ENCODE results near the gene RIC1.
A peak's percentile ranks its signal among the peaks of the same experiment; 100 is the strongest.
"Not testable (repeated sequence)": the region's sequence is repeated elsewhere in the genome, so short reads cannot be mapped to it uniquely, and the experiment has no call there.

The RIC1 gene

DNA sequence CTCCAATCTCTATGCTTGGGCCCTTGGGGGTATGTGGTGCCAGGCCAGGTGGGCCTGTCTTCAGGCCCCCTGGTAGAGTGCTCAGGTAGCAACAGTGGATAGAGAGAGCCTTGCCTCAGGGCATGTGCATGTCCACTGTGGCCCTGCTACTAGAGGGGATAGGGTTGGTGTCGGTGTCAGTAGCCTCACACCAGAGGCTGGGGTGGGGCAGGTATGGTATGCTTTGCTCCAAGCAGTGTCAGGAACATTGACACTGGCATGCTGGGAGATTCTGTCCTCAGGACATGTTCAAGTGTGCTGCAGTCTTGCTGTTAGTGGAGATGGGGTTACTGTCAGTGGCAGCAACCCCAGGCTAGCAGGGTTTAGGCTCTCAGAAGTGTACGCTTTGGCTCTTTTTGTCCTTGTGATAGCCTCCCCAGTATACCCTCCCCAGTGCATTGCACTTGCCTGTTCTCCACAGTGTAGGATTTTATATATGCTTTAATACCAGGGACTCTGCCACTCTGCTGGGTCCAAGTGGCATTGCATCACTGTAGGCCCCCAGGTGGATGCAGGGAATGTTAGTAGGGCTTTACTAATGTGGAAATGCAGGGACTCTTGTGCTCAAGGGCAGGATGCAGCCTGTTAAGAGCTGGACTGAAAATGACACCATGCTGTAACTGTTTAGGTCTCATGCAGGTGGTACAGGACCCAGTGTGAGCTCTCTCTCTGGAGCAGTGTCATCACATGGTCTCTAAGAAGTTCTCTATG lies 21.6 kb downstream of the RIC1 start:
- no peak for DNase-seq (ENCODE audit: low spot score in 2 of 2)
- in situ Hi-C loops (cut with MboI; ENCODE audit: low sequenced_read_pairs): no loop called here
- H3K36me3 ChIP-seq (replicated peaks): no peaks in the 10 kb centered on the region
- peaks cover 17% of the 10 kb centered on the region for H3K9me3 ChIP-seq
- H3K4me3 ChIP-seq: no peak overlapping the region
- H3K4me1 ChIP-seq: no peaks in the 10 kb centered on the region
- H3K27me3 ChIP-seq (ENCODE audit: low read depth): no peaks in the 10 kb centered on the region

DNA sequence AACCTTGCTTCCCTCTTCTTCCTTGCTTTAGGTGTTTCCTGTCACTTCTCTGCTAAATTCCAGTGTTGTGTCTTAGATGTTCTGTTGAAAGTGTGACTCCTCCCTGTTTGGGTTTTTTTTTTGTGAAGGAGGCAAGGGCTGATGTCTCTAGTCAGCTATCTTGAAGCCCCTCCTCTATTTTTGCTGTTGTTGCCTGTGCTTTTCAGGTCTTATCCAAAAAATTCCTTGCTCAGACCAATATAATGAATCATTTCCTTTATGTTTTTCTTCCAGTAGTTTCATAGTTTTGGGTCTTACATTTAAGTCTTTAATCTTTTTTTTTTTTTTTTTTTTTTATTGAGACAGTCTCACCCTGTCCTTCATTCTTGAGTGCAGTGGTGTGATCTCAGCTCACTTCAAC lies 22.3 kb downstream of the RIC1 start:
- H3K4me1 ChIP-seq: no peaks in the 10 kb centered on the region
- H3K9me3 ChIP-seq: peaks cover 17% of the 10 kb centered on the region
- in situ Hi-C loops (cut with MboI; ENCODE audit: low sequenced_read_pairs): no loop called here
- H3K27me3 ChIP-seq (ENCODE audit: low read depth): no peaks in the 10 kb centered on the region
- no peaks in the 10 kb centered on the region; the same call in 1 of the 2 replicates for H3K36me3 ChIP-seq (replicated peaks)
- DNase-seq (ENCODE audit: low spot score in 2 of 2): no peak
- no peak overlapping the region for H3K4me3 ChIP-seq

DNA sequence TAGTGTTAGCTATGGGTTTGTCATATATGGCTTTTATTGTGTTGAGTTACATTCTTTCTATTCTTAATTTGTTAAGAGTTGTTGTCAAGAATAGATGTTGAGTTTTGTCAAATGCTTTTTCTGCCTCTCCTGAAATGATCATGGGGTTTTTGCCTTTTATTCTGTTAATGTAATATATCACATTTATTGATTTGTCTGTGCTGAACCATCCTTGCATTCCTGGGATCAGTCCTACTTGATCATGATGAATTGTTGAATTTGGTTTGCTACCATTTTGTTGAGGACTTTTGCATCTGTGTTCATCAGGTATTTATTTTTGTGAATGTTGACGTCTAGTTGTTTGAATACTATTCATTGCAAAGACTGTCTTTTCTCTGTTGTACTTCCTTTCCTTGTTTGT lies 23.9 kb downstream of the RIC1 start:
- no peak overlapping the region for H3K4me3 ChIP-seq
- DNase-seq (ENCODE audit: low spot score in 2 of 2): no peak
- H3K27me3 ChIP-seq (ENCODE audit: low read depth): no peaks in the 10 kb centered on the region
- H3K4me1 ChIP-seq: no peaks in the 10 kb centered on the region
- no peaks in the 10 kb centered on the region; the same call in 1 of the 2 replicates for H3K36me3 ChIP-seq (replicated peaks)
- H3K9me3 ChIP-seq: peaks cover 17% of the 10 kb centered on the region
- in situ Hi-C loops (cut with MboI; ENCODE audit: low sequenced_read_pairs): no loop called here

- in situ Hi-C loops (cut with MboI; ENCODE audit: low sequenced_read_pairs); H3K27me3 ChIP-seq (ENCODE audit: low read depth); DNase-seq (ENCODE audit: low spot score in 2 of 2); H3K9me3 ChIP-seq; H3K4me3 ChIP-seq: not testable (repeated sequence)
- Histone ChIP-seq H3K36me3 (replicated peaks) (peaks cover 11% of the 10 kb centered on the region), H3K4me1 (peaks cover 10% of the 10 kb centered on the region)
Measured at GRCh38 chr9:5662804-5663203, 33.9 kb downstream of the RIC1 start.

- H3K4me1 ChIP-seq: peaks cover 10% of the 10 kb centered on the region
- peak in 1 of 2 experiments; percentile 76 for DNase-seq (ENCODE audit: low spot score in 2 of 2)
- H3K9me3 ChIP-seq: 0 out of 2 replicates have a peak, but pooled peaks cover 2% of the 10 kb centered on the region
- in situ Hi-C loops (cut with MboI; ENCODE audit: low sequenced_read_pairs): no loop called here
- no peak overlapping the region for H3K4me3 ChIP-seq
- H3K27me3 ChIP-seq (ENCODE audit: low read depth): no peaks in the 10 kb centered on the region
- H3K36me3 ChIP-seq (replicated peaks): peaks cover 2% of the 10 kb centered on the region; the same call in 1 of the 2 replicates
Measured at GRCh38 chr9:5665059-5665458, 36.2 kb downstream of the RIC1 start.

DNA sequence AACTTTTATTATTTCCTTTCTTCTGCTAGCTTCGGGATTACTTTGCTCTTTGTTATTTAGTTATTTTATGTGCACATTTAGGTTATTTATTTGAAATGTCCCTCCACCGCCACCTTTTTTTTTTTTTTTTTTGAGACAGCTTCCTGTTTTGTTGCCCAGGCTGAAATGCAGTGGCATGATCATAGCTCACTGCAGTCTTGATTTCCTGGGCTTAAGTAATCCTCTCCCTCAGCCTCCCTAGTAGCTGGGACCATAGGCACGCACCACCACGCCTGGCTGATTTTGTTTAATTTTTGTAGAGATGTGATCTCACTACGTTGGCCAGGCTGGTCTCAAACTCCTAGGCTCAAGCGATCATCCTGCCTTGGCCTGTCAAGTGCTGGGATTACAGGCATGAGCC lies 38.5 kb downstream of the RIC1 start:
- no peak for DNase-seq (ENCODE audit: low spot score in 2 of 2)
- Histone ChIP-seq H3K27me3 (ENCODE audit: low read depth) (no peaks in the 10 kb centered on the region), H3K4me3 (no peak overlapping the region), H3K36me3 (replicated peaks) (no peaks in the 10 kb centered on the region), H3K9me3 (0 out of 2 replicates have a peak, but pooled peaks cover 2% of the 10 kb centered on the region), H3K4me1 (peaks cover 10% of the 10 kb centered on the region)
- in situ Hi-C loops (cut with MboI; ENCODE audit: low sequenced_read_pairs): no loop called here

- Histone ChIP-seq H3K27me3 (ENCODE audit: low read depth) (no peaks in the 10 kb centered on the region), H3K4me1 (peaks cover 3% of the 10 kb centered on the region), H3K36me3 (replicated peaks) (no peaks in the 10 kb centered on the region), H3K9me3 (0 out of 2 replicates have a peak, but pooled peaks cover 2% of the 10 kb centered on the region), H3K4me3 (no peak overlapping the region)
- DNase-seq (ENCODE audit: low spot score in 2 of 2): no peak
- in situ Hi-C loops (cut with MboI; ENCODE audit: low sequenced_read_pairs): no loop called here
Measured at GRCh38 chr9:5670079-5670478, 41.2 kb downstream of the RIC1 start.

DNA sequence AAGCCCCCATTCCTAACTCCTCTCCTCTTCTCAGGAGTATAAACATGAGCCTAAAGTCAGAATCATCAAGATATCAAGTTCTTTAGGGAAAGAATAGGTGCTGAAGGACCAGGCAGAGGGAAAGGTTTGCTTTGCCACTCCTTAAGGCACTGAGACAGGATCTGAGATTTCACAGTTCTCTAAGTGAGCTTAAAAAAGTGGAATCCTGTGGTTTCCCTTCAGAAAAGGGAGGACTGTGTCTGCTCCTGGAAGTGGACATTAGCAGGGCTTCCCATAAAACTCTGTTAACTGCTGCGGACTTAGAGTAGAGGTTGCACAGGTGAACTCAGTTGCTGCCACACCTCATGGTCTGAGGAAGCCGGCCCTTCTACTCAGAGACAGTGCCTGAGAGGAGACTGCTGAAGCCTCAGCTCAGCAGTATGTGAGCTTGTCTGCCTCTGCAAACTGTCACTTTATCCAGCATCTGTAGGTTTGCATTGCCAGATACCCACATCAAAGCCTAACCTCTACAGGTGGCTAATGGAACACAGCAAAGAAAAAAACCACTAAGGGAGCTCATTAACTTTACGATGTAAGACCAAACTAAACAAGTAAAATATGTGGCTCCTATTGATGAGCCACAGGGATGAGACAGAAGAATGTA lies 42.9 kb downstream of the RIC1 start:
- H3K9me3 ChIP-seq: 0 out of 2 replicates have a peak, but pooled peaks cover 2% of the 10 kb centered on the region
- no peak for DNase-seq (ENCODE audit: low spot score in 2 of 2)
- peaks cover 2% of the 10 kb centered on the region; the same call in 1 of the 2 replicates for H3K36me3 ChIP-seq (replicated peaks)
- H3K27me3 ChIP-seq (ENCODE audit: low read depth): no peaks in the 10 kb centered on the region
- H3K4me3 ChIP-seq: no peak overlapping the region
- H3K4me1 ChIP-seq: no peaks in the 10 kb centered on the region
- in situ Hi-C loops (cut with MboI; ENCODE audit: low sequenced_read_pairs): no loop called here

DNA sequence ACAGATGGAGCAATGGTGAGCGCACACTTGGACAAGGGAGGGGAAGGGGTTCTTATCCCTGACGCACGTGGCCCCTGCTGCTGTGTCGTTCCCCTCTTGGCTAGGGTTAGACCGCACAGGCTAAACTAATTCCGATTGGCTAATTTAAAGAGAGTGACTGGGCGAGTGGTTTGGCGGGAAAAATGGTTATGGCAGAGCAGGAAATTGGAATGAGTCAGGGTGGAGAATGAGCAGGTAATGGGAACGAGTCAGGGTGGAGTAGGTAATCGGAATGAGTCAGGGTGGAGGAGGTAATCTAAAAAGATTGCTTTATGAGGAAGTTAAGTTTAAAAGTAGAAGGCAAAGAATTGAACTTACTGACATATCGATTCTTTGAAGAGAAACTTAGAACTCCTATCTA lies 46.1 kb downstream of the RIC1 start:
- H3K36me3 ChIP-seq (replicated peaks); H3K27me3 ChIP-seq (ENCODE audit: low read depth); H3K4me3 ChIP-seq; DNase-seq (ENCODE audit: low spot score in 2 of 2); in situ Hi-C loops (cut with MboI; ENCODE audit: low sequenced_read_pairs); H3K9me3 ChIP-seq; H3K4me1 ChIP-seq: not testable (repeated sequence)

DNA sequence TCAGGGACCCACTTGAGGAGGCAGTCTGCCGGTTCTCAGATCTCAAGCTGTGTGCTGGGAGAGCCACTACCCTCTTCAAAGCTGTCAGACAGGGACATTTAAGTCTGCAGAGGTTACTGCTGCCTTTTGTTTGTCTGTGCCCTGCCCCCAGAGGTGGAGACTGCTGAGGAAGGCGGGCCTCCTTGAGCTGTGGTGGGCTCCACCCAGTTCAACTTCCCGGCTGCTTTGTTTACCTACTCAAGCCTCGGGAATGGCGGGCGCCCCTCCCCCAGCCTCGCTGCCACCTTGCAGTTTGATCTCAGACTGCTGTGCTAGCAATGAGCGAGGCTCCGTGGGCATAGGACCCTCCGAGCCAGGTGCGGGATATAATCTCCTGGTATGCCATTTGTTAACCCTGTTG lies 54.7 kb downstream of the RIC1 start:
- H3K36me3 ChIP-seq (replicated peaks); in situ Hi-C loops (cut with MboI; ENCODE audit: low sequenced_read_pairs); H3K9me3 ChIP-seq; DNase-seq (ENCODE audit: low spot score in 2 of 2); H3K27me3 ChIP-seq (ENCODE audit: low read depth); H3K4me1 ChIP-seq; H3K4me3 ChIP-seq: not testable (repeated sequence)

- no peak for DNase-seq (ENCODE audit: low spot score in 2 of 2)
- Histone ChIP-seq H3K4me3 (no peak overlapping the region), H3K9me3 (no peaks in the 10 kb centered on the region; the same call in 1 of the 2 replicates), H3K4me1 (no peaks in the 10 kb centered on the region), H3K36me3 (replicated peaks) (no peaks in the 10 kb centered on the region), H3K27me3 (ENCODE audit: low read depth) (no peaks in the 10 kb centered on the region)
- in situ Hi-C loops (cut with MboI; ENCODE audit: low sequenced_read_pairs): no loop called here
Measured at GRCh38 chr9:5684101-5684500, 55.2 kb downstream of the RIC1 start.

GRCh38 chr9:5688109-5688508 lies 59.2 kb downstream of the RIC1 start:
- in situ Hi-C loops (cut with MboI; ENCODE audit: low sequenced_read_pairs): no loop called here
- Histone ChIP-seq H3K36me3 (replicated peaks) (no peaks in the 10 kb centered on the region), H3K27me3 (ENCODE audit: low read depth) (no peaks in the 10 kb centered on the region), H3K9me3 (no peaks in the 10 kb centered on the region), H3K4me1 (no peaks in the 10 kb centered on the region; the same call in 1 of the 2 replicates), H3K4me3 (no peak overlapping the region)
- no peak for DNase-seq (ENCODE audit: low spot score in 2 of 2)

DNA sequence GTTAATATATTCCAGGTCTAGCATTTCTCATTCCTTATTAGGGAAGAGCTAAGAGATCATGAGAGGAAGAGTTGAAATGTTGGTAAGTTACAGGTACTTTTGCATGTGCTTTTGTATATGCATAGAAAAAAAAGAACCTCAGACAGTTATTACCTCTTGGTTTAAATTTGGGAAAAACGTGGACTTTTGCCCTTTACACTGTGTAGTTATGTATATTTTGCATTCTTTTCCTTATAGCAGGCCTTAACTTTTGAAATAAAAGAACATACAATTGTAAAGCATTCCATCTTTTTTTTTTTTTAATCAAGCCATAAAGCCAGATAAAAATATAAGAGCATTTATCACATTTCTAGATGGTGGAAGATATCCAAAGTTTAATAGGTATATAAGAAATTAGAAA lies 61.4 kb downstream of the RIC1 start:
- H3K9me3 ChIP-seq: no peaks in the 10 kb centered on the region
- no peaks in the 10 kb centered on the region; the same call in 1 of the 2 replicates for H3K4me1 ChIP-seq
- no peak for DNase-seq (ENCODE audit: low spot score in 2 of 2)
- H3K4me3 ChIP-seq: no peak overlapping the region
- no peaks in the 10 kb centered on the region for H3K27me3 ChIP-seq (ENCODE audit: low read depth)
- in situ Hi-C loops (cut with MboI; ENCODE audit: low sequenced_read_pairs): no loop called here
- no peaks in the 10 kb centered on the region for H3K36me3 ChIP-seq (replicated peaks)

DNA sequence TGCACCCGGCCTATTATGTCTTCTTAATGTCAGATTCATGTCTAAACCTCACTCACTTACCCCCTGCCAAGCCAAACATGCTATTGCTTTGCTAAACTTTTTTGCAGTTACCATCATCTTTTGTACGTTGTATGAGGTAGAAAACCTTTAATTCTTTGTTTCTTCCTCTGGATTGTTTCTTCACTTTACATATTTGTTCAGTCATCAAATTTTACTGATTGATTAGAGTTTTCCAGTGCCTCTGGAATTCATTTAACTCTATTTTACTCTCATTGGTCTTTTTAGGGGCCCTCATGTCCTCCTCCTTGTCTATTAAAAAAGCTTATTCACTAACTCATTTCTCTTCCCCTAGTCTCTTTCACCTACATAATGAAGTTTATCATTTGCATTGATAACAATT lies 67.0 kb downstream of the RIC1 start:
- no peaks in the 10 kb centered on the region for H3K36me3 ChIP-seq (replicated peaks)
- H3K27me3 ChIP-seq (ENCODE audit: low read depth): no peaks in the 10 kb centered on the region
- H3K4me3 ChIP-seq: no peak overlapping the region
- H3K9me3 ChIP-seq: no peaks in the 10 kb centered on the region
- no peak for DNase-seq (ENCODE audit: low spot score in 2 of 2)
- in situ Hi-C loops (cut with MboI; ENCODE audit: low sequenced_read_pairs): no loop called here
- H3K4me1 ChIP-seq: no peaks in the 10 kb centered on the region; the same call in 1 of the 2 replicates

All from HAP-1 (cell line).